AG04450 (cell line): ENCODE data around the gene FMNL2. TPM values are rescaled to one million over a fixed set of nuclear protein-coding genes. Genes with fewer than 3 reads are reported as not detected.

Experiments
- CTCF ChIA-PET: fragments of 300-600, 350-600 bp; formaldehyde crosslinking; extraction: SDS; loops from one replicate; lab custom pipeline; 2022; ENCODE audit warnings: antibody characterized with exemption, inconsistent platforms; lab: Charles Lee
- POLR2A ChIA-PET: fragments of 350-600 bp; formaldehyde crosslinking; extraction: SDS; loops from one replicate; lab custom pipeline; 2021; ENCODE audit warnings: antibody characterized with exemption, inconsistent platforms; lab: Yijun Ruan, JAX
- DNase-seq: peaks from one replicate; pipeline ENCODE4 v3.0.0-alpha.2; 2011; ENCODE audit warnings: low read depth, low spot score
- H3K27ac ChIP-seq: one replicate; pipeline ENCODE4 v1.5.1; 2012; ENCODE audit warnings: low read depth, low read length, control low read depth
- H3K27me3 ChIP-seq: one replicate; pipeline ENCODE4 v1.6.0; 2012; ENCODE audit warnings: low read length; ENCODE audit not compliant: control insufficient read depth, insufficient read depth
- H3K4me3 ChIP-seq: 2 replicates; pipeline ENCODE4 v1.5.1; 2011; ENCODE audit warnings: mild to moderate bottlenecking, low read depth, low read length, control low read depth
- H3K9me3 ChIP-seq: 2 replicates; pipeline ENCODE4 v1.5.1; 2012; ENCODE audit warnings: low read length; ENCODE audit not compliant: control insufficient read depth, insufficient read depth
- polyA plus RNA-seq: library from polyadenylated mRNA; depleted of rRNA; stranded (reverse); fragments of >200 nt; gene quantifications from 2 replicates; pipeline ENCODE4 v1.2.3, GENCODE V29; 2011
- TF ChIP-seq, protein P1 (sequence below): IDR thresholded peaks from 2 replicates; pipeline ENCODE4 v1.5.1; 2011; ENCODE audit warnings: low read depth, low read length, control low read depth, inconsistent platforms

Gene FMNL2
- polyA plus RNA-seq, 1 experiment = 22.0 TPM

DNA sequence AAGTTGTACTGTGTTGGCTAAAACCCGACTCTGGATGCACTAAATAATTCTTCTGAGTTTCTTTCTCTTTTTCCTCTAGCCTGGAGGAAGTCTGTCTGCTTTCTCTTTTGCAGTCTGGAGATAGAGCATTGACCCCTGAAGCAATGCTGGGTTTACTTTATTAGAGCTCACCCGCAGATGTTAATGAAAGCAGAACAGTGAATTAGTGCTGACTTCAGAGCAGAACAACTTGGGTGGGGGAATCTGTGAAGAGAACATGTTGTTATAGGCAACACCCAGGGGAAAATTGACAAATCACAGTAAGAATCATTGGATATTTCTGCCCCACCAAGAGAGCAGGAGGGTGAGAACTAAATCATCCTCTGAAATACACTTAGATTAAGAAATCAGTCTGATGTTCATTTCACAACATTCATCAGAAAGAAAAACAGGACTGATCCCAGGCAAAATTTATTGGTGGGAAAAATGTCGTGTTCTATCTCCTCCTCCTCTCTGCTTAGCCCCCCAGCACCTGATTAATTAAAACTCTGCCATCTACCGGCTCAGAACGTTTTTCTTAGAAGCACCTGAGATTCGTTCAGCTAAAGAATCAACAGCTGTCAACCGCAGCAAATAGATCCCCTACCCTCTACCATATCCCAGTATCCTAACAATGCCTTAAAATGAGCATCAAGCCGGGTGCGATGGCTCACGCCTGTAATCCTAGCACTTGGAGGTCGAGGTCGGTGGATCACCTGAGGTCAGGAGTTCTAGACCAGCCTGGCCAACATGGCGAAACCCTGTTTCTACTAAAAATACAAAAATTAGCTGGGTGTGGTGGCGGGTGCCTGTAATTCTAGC lies 165.1 kb downstream of the FMNL2 start:
- Histone ChIP-seq H3K27ac (no peak overlapping the region), H3K9me3 (peaks cover 4% of the 10 kb centered on the region; the same call in 1 of the 2 replicates), H3K4me3 (no peak overlapping the region), H3K27me3 (no peaks in the 10 kb centered on the region)
- ChIA-PET POLR2A (no interaction called here), CTCF (interaction anchor here (1.2 kb wide), 1 partner anchor 136 kb away, joined by 3 read pairs; no protein-coding TSS in a partner anchor)
- DNase-seq = no peak
- TF ChIP-seq, protein P1, sequence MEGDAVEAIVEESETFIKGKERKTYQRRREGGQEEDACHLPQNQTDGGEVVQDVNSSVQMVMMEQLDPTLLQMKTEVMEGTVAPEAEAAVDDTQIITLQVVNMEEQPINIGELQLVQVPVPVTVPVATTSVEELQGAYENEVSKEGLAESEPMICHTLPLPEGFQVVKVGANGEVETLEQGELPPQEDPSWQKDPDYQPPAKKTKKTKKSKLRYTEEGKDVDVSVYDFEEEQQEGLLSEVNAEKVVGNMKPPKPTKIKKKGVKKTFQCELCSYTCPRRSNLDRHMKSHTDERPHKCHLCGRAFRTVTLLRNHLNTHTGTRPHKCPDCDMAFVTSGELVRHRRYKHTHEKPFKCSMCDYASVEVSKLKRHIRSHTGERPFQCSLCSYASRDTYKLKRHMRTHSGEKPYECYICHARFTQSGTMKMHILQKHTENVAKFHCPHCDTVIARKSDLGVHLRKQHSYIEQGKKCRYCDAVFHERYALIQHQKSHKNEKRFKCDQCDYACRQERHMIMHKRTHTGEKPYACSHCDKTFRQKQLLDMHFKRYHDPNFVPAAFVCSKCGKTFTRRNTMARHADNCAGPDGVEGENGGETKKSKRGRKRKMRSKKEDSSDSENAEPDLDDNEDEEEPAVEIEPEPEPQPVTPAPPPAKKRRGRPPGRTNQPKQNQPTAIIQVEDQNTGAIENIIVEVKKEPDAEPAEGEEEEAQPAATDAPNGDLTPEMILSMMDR = no peak

DNA sequence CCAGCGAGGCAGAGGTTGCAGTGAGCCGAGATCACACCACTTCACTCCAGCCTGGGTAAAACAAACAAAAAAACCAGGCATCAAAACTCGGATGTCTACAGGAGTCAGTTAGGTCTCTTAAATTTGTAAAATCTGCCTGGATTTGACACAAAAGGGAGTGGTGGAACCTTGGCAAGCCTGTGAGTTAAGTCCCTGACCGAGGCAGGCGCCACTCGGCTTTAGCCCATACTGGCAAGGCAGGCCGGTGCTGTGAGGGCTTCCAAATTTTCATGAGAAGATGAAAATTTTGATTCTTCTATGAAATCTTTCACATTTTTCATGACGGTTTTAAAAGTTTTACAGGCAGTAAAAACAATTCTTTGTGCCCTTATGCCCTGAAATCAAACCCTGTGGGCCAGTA lies 165.8 kb downstream of the FMNL2 start:
- no peak for DNase-seq
- no peak overlapping the region for H3K27ac ChIP-seq
- no peaks in the 10 kb centered on the region for H3K27me3 ChIP-seq
- peaks cover 4% of the 10 kb centered on the region; the same call in 1 of the 2 replicates for H3K9me3 ChIP-seq
- ChIA-PET POLR2A (no interaction called here), CTCF (no interaction called here)
- H3K4me3 ChIP-seq = no peak overlapping the region
- TF ChIP-seq, protein P1 = no peak

DNA sequence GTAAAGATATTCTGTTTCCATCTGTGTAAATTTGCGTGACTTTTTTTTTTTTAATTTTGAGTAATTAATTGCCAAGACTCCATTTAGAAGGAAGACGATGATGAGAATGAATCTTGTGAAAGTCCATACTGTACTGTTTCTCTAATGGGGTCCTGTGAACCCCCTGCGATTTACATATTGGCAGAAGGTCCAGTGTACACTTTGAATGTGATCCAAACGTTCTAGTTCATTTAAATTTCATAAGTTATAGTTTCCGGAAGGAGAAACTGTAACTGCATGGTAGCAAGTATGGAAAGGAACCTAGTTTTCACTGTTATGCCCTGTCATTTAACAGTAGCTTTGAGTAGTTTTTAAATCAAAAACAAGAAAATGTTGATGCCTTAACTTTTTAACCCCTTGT lies 166.7 kb downstream of the FMNL2 start:
- CTCF ChIA-PET = no interaction called here
- POLR2A ChIA-PET = no interaction called here

DNA sequence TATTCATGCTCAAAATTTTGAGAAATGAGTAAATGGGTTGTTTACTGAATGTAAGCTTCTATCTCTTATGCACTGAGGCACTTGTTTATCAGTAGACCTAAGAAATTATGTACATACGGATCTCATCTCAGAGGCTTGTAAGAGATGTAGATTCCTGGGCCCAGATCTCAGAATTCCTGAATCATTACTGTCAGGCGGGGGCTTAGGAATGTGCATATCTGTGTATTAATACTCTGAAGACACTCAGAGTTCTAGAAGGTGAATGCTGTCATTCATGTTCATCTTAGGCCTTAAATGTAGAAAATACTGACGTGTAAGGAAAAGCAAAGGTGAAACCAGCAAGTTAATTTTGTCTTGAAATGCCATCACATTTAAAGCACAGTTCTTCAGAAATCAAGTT lies 169.6 kb downstream of the FMNL2 start:
- POLR2A ChIA-PET = no interaction called here
- Histone ChIP-seq H3K27me3 (no peaks in the 10 kb centered on the region), H3K9me3 (peaks cover 4% of the 10 kb centered on the region; the same call in 1 of the 2 replicates), H3K27ac (no peak overlapping the region), H3K4me3 (no peak overlapping the region)
- no peak for DNase-seq
- TF ChIP-seq, protein P1 = no peak
- CTCF ChIA-PET = no interaction called here

More for the DNA sequence above, 166.7 kb downstream of the FMNL2 start:
- H3K27ac ChIP-seq = no peak overlapping the region
- H3K9me3 ChIP-seq = peaks cover 4% of the 10 kb centered on the region; the same call in 1 of the 2 replicates
- no peak overlapping the region for H3K4me3 ChIP-seq
- H3K27me3 ChIP-seq = no peaks in the 10 kb centered on the region
- DNase-seq = no peak
- TF ChIP-seq, protein P1 = no peak

DNA sequence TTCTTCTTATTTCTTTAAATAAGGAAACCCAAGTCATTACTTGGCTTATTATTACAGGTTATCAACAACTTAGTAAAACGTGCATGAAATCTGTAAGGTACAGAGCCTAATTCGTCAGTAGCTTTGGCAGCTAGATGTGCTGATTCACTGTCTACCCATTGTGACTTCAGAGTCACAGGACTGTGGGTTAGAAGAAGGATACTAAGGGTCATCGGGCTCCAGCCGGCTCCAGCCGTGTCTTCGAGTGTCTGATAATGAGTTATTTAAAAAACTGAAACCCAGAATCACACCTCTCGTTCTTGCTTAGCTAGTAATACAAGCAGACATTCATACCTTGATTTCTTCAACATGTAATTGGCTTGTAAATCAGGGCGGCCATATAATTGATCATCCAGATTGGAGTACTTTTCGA lies 170.5 kb downstream of the FMNL2 start:
- Histone ChIP-seq H3K9me3 (peaks cover 4% of the 10 kb centered on the region; the same call in 1 of the 2 replicates), H3K27ac (no peak overlapping the region), H3K27me3 (no peaks in the 10 kb centered on the region), H3K4me3 (no peak overlapping the region)
- TF ChIP-seq, protein P1 = no peak
- POLR2A ChIA-PET = no interaction called here
- DNase-seq = no peak
- CTCF ChIA-PET = no interaction called here
